ENCODE results near the gene SORCS2.

SORCS2 gene

GRCh38 chr4:7398788-7399439 lies 206.6 kb downstream of the SORCS2 start:
- no peak for DNase-seq

DNA sequence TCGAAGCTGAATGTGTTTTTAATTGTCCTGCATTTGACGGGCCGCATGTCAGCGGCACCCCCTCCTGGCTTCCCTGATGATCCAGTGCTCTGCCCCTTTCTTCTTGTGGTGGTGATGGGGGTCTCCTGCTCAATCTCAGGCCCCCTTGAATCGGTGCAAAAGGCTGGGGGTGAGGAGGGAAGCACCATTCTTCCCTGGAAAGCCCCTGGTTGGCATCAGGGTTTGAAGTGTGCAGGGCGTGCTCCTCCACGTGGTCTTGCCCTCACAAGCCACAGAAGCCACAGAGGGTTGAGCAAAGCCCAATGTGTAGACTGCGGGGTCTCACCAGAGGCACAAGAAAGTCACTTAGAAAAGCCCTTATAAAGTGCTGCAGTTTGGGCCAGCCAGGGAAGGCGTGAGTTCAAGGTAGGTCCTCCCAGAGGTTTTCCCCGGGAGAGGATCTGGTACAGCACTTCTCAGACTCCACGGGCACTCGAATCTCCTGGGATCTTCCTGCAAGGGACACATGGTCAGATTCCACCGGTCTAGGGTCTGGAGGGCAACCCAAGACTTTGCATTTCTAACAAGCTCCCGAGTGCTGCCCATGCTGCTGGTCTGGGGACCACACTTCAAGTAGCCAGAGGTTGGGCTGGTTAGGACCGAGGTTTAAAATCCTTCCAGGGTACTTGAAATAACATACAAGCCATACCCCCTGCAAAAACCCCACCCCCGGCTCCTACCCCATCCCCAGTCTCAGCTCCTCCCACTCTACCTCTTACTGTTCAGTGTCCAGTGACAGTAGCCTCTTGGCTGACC lies 207.3 kb downstream of the SORCS2 start:
- DNase-seq, result no peak

DNA sequence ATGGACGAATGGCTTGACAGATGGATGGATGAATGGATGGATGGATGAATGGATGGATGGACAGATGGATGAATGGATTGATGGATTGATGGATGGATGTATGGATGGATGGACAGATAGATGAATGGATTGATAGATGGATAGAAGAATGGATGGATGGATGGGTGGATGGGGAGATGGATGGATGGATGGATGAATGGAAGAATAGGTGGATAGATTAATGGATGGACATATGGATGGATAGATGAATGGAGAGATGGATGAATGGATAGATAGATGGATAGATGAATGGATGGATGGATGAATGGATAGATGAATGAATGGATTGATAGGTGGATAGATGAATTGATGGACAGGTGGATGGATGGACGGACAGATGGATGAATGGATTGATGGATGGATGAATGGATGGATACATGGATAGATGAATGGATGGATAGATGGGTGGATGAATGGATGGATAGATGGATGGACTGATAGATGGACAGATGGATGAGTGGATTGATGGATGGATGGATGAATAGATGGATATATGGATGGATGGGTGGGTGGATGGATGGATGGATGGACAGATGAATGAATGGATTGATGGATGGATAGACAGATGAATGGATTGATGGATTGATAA lies 208.4 kb downstream of the SORCS2 start:
- no peak for DNase-seq

- no peak for DNase-seq
These were observed 210.2 kb downstream of the SORCS2 start for GRCh38 chr4:7402526-7402925.

DNA sequence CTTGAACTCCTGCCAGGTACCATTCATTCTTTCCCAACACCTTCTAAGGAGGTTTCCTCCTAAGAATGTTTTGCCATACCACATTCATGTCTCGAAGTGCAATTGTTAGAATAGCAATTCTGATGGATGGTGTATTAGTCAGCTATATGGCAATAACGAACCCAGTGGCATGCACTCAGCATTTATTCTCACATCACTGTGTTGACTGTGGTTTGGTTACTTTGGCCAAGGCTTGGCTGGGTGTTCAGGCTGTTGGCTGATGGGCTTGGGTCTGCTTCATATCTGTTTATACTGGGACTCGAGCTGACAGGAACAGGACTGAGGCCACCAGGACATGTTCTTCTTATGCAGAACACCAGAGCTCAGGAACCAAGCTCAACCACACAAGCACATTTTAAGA lies 210.7 kb downstream of the SORCS2 start:
- DNase-seq, result no peak

GRCh38 chr4:7408166-7408565 lies 215.8 kb downstream of the SORCS2 start:
- no peak for DNase-seq

- DNase-seq, result no peak
These were observed 218.1 kb downstream of the SORCS2 start for GRCh38 chr4:7410446-7410845.

DNA sequence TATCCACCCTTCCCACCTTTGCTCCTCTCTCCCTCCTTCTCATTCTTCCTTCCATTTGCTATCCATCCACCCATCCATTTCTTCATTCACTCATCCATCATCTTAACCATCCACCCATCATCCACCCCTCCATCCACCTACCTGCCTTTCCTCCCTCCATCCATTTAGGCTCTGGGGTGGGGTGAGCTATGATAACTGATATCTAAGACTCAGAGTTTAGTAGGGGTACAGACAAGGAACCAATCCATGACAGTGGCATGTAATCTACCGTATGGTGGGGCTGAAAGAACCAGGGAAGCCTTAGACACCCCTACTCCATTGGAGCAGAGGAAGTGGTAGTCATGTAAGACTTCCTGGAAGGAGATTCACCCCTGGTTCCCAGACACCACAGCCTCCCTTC lies 219.2 kb downstream of the SORCS2 start:
- DNase-seq, result no peak

DNA sequence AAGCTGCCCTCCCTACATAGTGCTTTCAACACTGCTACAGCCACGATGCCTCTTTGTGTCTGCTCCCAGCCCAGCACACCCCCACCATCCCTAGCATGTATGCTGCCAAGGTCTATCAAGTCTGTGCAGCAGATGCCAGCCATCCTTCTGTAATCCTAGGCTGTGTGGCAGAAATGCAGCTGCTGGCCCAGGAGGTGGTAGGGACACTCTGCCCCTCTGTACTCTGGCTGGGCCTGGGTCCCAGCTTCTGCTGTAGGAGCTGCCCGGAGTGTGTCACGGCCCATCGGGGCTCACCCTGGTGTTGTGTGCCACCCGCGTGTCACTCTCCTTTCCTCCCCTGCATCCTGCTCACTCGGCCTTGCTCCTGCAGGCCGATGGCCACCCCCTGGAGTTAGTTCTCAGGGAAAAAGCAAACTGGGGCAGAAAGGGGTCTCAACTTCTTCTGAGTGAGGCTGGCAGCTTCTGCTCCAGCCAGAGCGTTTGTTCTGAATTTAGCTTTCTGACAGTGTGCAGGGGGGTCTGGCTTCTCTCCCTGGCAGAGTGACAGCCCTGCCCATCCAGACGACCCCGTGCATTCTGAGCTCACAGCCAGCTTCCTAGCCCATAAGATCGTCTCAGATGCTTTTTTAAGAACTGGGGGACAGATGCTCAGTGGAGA lies 219.7 kb downstream of the SORCS2 start:
- DNase-seq, result no peak

- DNase-seq, result no peak
These were observed 220.2 kb downstream of the SORCS2 start for GRCh38 chr4:7412554-7412912.

GRCh38 chr4:7414046-7414445 lies 221.7 kb downstream of the SORCS2 start:
- DNase-seq, result no peak

DNA sequence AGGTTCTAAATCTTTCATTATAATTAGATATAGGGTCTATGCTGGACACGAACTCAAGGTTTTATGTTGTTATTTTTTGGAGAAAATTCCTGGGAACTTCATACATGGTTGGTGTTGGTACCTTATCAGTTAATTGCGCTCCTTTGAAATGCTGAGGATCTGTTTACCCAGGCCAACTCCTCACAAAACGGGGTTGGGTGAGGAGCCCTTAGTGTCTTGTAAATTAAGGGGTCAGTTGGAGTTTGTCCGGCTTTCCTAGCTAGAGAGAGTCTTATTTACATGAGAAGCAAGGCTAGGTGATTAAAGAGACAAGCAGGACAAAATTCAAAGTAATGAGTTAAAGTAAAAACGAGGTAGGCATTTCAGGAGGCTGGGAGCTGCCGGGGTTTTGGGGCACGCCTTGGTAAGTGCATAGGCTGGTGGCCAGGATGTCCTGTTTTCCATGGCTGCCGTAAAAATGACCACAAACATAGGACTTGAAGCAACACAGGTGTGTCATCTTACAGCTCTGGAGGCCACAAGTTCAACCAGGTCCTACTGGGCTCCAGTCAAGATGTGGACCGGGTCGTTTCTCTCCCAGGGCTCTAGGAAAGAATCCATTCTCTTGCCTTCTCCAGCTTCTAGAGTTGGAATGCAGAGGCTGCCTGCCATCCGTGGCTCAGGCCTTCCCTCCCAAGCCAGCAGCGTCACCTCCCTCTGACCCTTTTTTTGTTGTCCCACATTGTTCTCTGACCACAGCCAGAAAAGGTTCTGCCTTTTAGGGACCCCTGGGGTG lies 222.6 kb downstream of the SORCS2 start:
- no peak for DNase-seq

DNA sequence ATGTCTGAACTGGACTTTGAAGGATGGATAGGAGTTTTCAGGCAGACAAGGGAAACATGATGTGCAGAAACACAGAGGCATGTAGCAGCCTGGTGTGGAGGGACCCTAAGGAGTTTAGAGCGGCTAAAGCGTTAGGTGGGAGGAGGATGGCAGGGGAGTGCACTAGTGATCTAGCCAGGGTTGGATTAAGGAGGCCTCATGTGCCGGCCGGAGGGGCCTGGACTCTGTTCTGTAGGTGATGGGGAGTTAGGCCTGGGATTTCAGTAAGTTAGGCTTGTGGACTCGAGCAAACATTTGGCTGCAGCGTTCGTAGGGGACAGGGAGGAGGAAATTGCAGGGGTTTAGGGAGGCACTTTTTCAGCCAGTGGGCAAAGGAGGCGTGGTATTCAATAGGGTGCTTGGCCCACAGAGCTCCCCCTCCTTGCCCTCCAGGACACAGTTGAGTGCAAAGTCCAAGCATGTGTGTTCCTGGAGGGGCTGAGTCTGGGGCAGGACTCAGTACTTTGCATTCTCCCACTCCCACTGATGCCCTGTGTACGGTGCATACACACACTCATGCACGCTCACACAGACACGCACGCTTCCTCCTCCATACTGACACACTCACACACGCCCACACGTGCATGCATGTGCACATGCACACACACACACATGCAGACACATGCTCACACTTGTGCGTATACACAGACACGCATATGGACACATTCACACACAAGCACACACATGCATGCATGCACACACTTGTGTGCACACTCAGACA lies 223.8 kb downstream of the SORCS2 start:
- DNase-seq, result no peak

- no peak for DNase-seq
These were observed 224.6 kb downstream of the SORCS2 start for GRCh38 chr4:7416745-7417432.

GRCh38 chr4:7417639-7418038 lies 225.3 kb downstream of the SORCS2 start:
- no peak for DNase-seq

- DNase-seq, result no peak
These were observed 226.0 kb downstream of the SORCS2 start for GRCh38 chr4:7418131-7418943.

DNA sequence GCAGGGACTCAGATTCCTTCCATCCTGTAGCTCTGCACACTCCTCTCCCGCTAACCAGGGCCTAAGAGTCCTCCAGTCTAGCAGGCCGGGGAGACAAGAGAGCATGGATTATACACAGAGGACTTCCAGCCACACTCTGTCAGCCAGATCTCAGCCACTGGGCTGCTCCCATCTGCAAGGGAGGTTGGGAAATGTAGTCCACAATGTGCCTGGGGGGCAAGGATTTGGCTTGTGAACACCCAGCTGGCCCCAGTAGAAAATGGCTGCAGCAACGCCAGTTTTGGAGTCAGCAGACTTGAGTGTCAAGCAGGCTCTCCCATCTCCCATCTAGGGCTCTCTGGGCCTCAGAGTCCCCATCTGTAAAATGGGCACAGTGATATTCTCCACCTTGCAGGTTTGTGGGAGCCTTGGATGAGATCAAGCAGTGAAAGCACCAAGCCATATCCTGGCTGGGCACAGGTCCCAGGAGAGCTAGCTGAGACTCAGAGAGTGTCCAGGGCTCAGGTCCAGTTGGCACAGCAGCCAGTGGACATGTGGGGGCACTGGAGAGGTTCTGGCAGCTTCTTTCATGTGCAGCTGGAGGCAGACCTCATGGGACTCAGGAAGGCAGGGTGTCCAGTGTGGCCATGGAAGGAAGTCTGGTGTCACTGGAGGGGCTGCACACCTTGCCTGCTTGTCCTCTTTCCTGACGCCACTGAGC lies 227.8 kb downstream of the SORCS2 start:
- no peak for DNase-seq

DNA sequence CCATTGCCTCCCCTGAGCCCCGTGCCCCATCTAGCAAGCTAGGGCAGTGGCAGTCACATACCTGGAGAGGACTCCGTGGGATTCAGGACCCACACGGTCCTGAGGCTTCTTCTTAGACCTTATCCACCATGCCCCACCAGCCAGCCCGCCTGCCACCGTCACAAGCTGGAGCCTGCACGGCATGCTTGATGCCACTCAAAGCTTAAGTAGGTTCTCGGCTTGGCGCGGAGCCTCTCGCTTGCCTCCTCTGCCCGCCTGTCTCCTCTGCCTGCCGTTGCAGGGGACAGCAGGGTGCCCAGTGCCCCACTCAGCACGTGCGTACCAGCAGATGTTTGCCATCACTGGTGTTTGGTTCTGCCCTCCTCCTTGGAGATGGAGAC lies 228.3 kb downstream of the SORCS2 start:
- DNase-seq, result no peak

- DNase-seq, result no peak
These were observed 229.2 kb downstream of the SORCS2 start for GRCh38 chr4:7421356-7422150.
